Measurements from ENCODE around the gene CPNE6. TPM values are rescaled to one million over a fixed set of nuclear protein-coding genes. Genes with fewer than 3 reads are reported as not detected.

Gene CPNE6
- total RNA-seq, 1 experiment from 2014 or later: not detected

DNA sequence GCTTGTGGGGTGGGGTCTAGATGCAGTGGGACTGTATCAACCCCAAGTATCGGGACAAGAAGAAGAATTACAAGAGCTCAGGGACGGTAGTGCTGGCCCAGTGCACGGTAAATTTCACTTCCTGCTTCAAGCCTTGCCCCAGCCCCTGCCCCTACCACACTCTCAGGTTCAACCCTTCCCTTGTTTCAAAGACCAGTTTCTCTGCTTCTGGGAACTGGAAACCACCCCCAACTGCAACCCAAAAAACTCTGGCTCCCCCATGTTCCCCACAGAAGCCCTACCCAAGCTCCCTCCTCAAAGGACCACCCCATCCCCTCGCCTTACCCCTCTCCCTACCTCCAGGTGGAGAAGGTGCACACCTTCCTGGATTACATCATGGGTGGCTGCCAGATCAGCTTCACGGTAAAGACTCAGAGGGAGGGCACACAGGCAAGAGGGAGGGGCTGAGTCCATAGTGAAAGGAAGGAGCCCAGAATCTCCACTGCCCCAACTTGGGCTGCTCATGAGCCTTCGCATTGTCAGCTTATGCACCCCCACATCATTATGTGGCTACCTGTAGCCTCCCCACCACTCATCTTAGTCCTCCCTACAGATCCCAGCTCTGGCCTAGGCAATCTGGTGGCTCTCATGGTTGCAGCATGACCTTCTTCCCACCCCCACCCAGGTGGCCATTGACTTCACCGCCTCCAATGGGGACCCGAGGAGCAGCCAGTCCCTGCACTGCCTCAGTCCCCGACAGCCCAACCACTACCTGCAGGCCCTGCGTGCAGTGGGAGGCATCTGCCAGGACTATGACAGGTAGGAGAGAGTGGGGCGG lies 4.3 kb downstream of the CPNE6 start:
- Histone ChIP-seq H2BK5ac (ENCODE audit: insufficient read length, low read length) (no peak overlapping the region), H3K79me2 (ENCODE audit: insufficient read depth, low read length) (no peaks in the 10 kb centered on the region), H3K23me2 (ENCODE audit: insufficient read length, low read depth, low read length, poor library complexity, severe bottlenecking) (no peaks in the 10 kb centered on the region), H2AFZ (ENCODE audit: low read length) (no peak overlapping the region), H2BK20ac (ENCODE audit: low read depth, low read length, poor library complexity, severe bottlenecking) (no peak overlapping the region), H3T11ph (ENCODE audit: low read length) (no peak overlapping the region), H2BK15ac (ENCODE audit: low read depth, low read length) (no peak overlapping the region), H4K91ac (ENCODE audit: insufficient read length, low read depth, low read length) (no peak overlapping the region), H3K9ac (ENCODE audit: extremely low read depth, insufficient read length, low read length) (no peak overlapping the region), H4K5ac (ENCODE audit: insufficient read length, low read depth, low read length) (no peak overlapping the region), H3K23ac (ENCODE audit: insufficient read length, low read depth, low read length) (no peak overlapping the region), H4K8ac (replicated peaks; ENCODE audit: insufficient read length, low read depth, low read length) (no peak overlapping the region), H3K14ac (ENCODE audit: insufficient read depth, low read length) (no peak overlapping the region; the same call in 1 of the 2 replicates), H3K4me1 (ENCODE audit: insufficient read depth, low read length) (peaks cover 5% of the 10 kb centered on the region; the same call in 1 of the 2 replicates), H2AK5ac (ENCODE audit: insufficient read length, low read length) (no peak overlapping the region), H2BK12ac (ENCODE audit: insufficient read length, low read depth, low read length) (no peak overlapping the region), H3K56ac (ENCODE audit: insufficient read length, low read depth, low read length) (no peak overlapping the region), H3K18ac (ENCODE audit: insufficient read length, low read depth, low read length) (no peak overlapping the region), H3K9me3 (ENCODE audit: control insufficient read depth, low read depth, low read length) (no peaks in the 10 kb centered on the region), H3K79me1 (ENCODE audit: insufficient read depth, low read depth, low read length, poor library complexity, severe bottlenecking) (no peaks in the 10 kb centered on the region), H3K27me3 (ENCODE audit: insufficient read depth, low read length) (no peaks in the 10 kb centered on the region), H3K4ac (ENCODE audit: low read depth, low read length) (no peak overlapping the region), H3K27ac (ENCODE audit: insufficient read length, low read depth, low read length) (no peak overlapping the region), H4K20me1 (ENCODE audit: control insufficient read depth, insufficient read depth, insufficient read length) (no peaks in the 10 kb centered on the region), H3K4me2 (ENCODE audit: insufficient read depth, insufficient read length, low read length) (no peak overlapping the region), H2BK120ac (ENCODE audit: low read depth, low read length, poor library complexity, severe bottlenecking) (no peak overlapping the region)
- Mint-ChIP-seq H3K9me3 (no peaks in the 10 kb centered on the region), H3K36me3 (ENCODE audit: insufficient read depth in 1 of 3, low read depth in 3 of 3) (no peaks in the 10 kb centered on the region), H3K4me3 (no peak overlapping the region), H3K27ac (no peak overlapping the region; a peak in 2 of 7 replicates), H3K4me1 (peaks cover 29 to 38% of the 10 kb centered on the region in 2 experiments), H3K27me3 (ENCODE audit: low read depth) (peaks cover 6% of the 10 kb centered on the region)
- TF ChIP-seq, protein P1, sequence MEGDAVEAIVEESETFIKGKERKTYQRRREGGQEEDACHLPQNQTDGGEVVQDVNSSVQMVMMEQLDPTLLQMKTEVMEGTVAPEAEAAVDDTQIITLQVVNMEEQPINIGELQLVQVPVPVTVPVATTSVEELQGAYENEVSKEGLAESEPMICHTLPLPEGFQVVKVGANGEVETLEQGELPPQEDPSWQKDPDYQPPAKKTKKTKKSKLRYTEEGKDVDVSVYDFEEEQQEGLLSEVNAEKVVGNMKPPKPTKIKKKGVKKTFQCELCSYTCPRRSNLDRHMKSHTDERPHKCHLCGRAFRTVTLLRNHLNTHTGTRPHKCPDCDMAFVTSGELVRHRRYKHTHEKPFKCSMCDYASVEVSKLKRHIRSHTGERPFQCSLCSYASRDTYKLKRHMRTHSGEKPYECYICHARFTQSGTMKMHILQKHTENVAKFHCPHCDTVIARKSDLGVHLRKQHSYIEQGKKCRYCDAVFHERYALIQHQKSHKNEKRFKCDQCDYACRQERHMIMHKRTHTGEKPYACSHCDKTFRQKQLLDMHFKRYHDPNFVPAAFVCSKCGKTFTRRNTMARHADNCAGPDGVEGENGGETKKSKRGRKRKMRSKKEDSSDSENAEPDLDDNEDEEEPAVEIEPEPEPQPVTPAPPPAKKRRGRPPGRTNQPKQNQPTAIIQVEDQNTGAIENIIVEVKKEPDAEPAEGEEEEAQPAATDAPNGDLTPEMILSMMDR (conservative IDR thresholded peaks at IDR 0.05): no peak
- no peak for DNase-seq
- no CpG with 5 or more reads among the region's 11 CpGs for WGBS (ENCODE audit: extremely low coverage, insufficient read length, low lambda C conversion rate)

Measured in H9 (cell line).